Measurements from ENCODE around the gene TMEM11. TPM values are rescaled to one million over a fixed set of nuclear protein-coding genes. Genes with fewer than 3 reads are reported as not detected.

Gene TMEM11
- total RNA-seq, 2 donors from 2014 or later = 26.3 to 28.0 TPM

GRCh38 chr17:21161498-21162393, 52.2 kb downstream of the TMEM11 start:
- Mint-ChIP-seq H3K4me1 (peaks cover 3% of the 10 kb centered on the region), H3K36me3 (ENCODE audit: low read depth) (peaks cover 8% of the 10 kb centered on the region), H3K4me3 (no peak overlapping the region), H3K9me3 (peaks cover 2% of the 10 kb centered on the region), H3K27ac (no peak overlapping the region), H3K27me3 (ENCODE audit: insufficient read depth) (no peaks in the 10 kb centered on the region)
- H3K9ac ChIP-seq (ENCODE audit: extremely low read depth, low read length, poor library complexity, severe bottlenecking) = no peak overlapping the region
- H3K27ac ChIP-seq (ENCODE audit: low read depth, low read length) = no peak overlapping the region
- no peaks in the 10 kb centered on the region for H3K27me3 ChIP-seq (ENCODE audit: control insufficient read depth, insufficient read depth, low read length, poor library complexity, severe bottlenecking)
- TF ChIP-seq, protein P1, sequence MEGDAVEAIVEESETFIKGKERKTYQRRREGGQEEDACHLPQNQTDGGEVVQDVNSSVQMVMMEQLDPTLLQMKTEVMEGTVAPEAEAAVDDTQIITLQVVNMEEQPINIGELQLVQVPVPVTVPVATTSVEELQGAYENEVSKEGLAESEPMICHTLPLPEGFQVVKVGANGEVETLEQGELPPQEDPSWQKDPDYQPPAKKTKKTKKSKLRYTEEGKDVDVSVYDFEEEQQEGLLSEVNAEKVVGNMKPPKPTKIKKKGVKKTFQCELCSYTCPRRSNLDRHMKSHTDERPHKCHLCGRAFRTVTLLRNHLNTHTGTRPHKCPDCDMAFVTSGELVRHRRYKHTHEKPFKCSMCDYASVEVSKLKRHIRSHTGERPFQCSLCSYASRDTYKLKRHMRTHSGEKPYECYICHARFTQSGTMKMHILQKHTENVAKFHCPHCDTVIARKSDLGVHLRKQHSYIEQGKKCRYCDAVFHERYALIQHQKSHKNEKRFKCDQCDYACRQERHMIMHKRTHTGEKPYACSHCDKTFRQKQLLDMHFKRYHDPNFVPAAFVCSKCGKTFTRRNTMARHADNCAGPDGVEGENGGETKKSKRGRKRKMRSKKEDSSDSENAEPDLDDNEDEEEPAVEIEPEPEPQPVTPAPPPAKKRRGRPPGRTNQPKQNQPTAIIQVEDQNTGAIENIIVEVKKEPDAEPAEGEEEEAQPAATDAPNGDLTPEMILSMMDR (conservative IDR thresholded peaks at IDR 0.05) = no peak
- H3K4me1 ChIP-seq (ENCODE audit: control insufficient read depth, insufficient read depth, low read length) = no peaks in the 10 kb centered on the region
- H3K36me3 ChIP-seq (ENCODE audit: control insufficient read depth, insufficient read depth, low read length) = no peaks in the 10 kb centered on the region
- DNase-seq = no peak
- H3K9me3 ChIP-seq (ENCODE audit: control insufficient read depth, low read length) = no peaks in the 10 kb centered on the region
- H3K4me3 ChIP-seq (ENCODE audit: low read length) = no peak overlapping the region
- WGBS, 2 experiments (ENCODE audit: insufficient coverage in 1 of 2, insufficient read length in 1 of 2) = 84 to 85% methylated on average over 7 of the region's 7 CpGs

- H3K36me3 Mint-ChIP-seq (ENCODE audit: low read depth) = peaks cover 8% of the 10 kb centered on the region
- Histone ChIP-seq H3K4me1 (ENCODE audit: control insufficient read depth, insufficient read depth, low read length) (no peaks in the 10 kb centered on the region), H3K27ac (ENCODE audit: low read depth, low read length) (no peak overlapping the region), H3K36me3 (ENCODE audit: control insufficient read depth, insufficient read depth, low read length) (no peaks in the 10 kb centered on the region), H3K9me3 (ENCODE audit: control insufficient read depth, low read length) (peaks cover 5% of the 10 kb centered on the region), H3K27me3 (ENCODE audit: control insufficient read depth, insufficient read depth, low read length, poor library complexity, severe bottlenecking) (no peaks in the 10 kb centered on the region), H3K4me3 (ENCODE audit: low read length) (no peak overlapping the region), H3K9ac (ENCODE audit: extremely low read depth, low read length, poor library complexity, severe bottlenecking) (no peak overlapping the region)
- TF ChIP-seq, protein P1 (conservative IDR thresholded peaks at IDR 0.05) = no peak
- H3K27me3 Mint-ChIP-seq (ENCODE audit: insufficient read depth) = no peaks in the 10 kb centered on the region
- no peak overlapping the region for H3K4me3 Mint-ChIP-seq
- H3K4me1 Mint-ChIP-seq = peaks cover 3% of the 10 kb centered on the region
- DNase-seq = no peak
- peaks cover 4% of the 10 kb centered on the region for H3K9me3 Mint-ChIP-seq
- H3K27ac Mint-ChIP-seq = no peak overlapping the region
These were observed 53.6 kb downstream of the TMEM11 start for GRCh38 chr17:21160401-21160800.

DNA sequence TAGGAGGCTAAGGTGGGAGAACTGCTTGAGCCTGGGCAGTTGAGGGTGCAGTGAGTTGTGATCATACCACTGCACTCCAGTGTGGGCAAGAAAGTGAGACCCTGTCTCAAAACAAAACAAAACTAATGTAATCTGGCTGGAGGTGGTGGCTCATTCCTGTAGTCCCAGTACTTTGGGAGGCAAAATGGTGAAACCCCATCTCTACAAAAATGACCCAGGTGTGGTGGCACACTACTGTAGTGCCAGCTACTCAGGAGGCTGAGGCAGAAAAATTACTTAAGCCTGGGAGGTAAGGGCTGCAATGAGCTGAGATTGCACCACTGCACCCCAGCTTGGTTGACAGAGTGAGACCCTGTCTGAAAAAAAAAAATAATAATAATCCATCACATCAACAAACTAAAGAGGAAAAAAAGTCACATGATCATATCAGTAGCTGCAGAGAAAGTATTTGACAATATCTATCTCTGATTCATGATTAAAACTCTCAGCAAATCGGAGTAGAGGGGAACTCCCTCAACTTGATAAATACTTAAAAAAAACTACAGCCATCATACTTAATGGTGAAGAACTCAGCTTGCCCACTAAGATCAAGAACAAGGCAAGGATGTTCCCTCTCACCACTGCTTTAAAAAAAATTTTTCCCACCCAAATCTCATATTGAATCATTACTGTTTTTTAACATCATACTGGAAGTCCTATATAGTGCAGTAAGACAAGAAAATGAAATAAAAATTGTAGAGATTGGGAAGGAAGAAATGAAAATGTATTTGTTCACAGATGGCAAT, 56.2 kb downstream of the TMEM11 start:
- H3K9ac ChIP-seq (ENCODE audit: extremely low read depth, low read length, poor library complexity, severe bottlenecking) = no peak overlapping the region
- H3K4me1 ChIP-seq (ENCODE audit: control insufficient read depth, insufficient read depth, low read length) = no peaks in the 10 kb centered on the region
- H3K36me3 Mint-ChIP-seq (ENCODE audit: low read depth) = peaks cover 2% of the 10 kb centered on the region
- DNase-seq = no peak
- no peak overlapping the region for H3K4me3 Mint-ChIP-seq
- H3K4me3 ChIP-seq (ENCODE audit: low read length) = no peak overlapping the region
- H3K9me3 Mint-ChIP-seq = peaks cover 23% of the 10 kb centered on the region
- H3K27me3 ChIP-seq (ENCODE audit: control insufficient read depth, insufficient read depth, low read length, poor library complexity, severe bottlenecking) = no peaks in the 10 kb centered on the region
- no peaks in the 10 kb centered on the region for H3K36me3 ChIP-seq (ENCODE audit: control insufficient read depth, insufficient read depth, low read length)
- H3K27ac ChIP-seq (ENCODE audit: low read depth, low read length) = no peak overlapping the region
- H3K27ac Mint-ChIP-seq = no peak overlapping the region
- no peaks in the 10 kb centered on the region for H3K27me3 Mint-ChIP-seq (ENCODE audit: insufficient read depth)
- H3K9me3 ChIP-seq (ENCODE audit: control insufficient read depth, low read length) = peaks cover 28% of the 10 kb centered on the region
- TF ChIP-seq, protein P1 (conservative IDR thresholded peaks at IDR 0.05) = no peak
- H3K4me1 Mint-ChIP-seq = peaks cover 3% of the 10 kb centered on the region
- 86 to 100% methylated on average over 1 of the region's 1 CpG for WGBS, 2 experiments (ENCODE audit: insufficient coverage in 1 of 2, insufficient read length in 1 of 2)
